ENCODE measurements around the gene PIAS3.

- TF ChIP-seq, protein P1, sequence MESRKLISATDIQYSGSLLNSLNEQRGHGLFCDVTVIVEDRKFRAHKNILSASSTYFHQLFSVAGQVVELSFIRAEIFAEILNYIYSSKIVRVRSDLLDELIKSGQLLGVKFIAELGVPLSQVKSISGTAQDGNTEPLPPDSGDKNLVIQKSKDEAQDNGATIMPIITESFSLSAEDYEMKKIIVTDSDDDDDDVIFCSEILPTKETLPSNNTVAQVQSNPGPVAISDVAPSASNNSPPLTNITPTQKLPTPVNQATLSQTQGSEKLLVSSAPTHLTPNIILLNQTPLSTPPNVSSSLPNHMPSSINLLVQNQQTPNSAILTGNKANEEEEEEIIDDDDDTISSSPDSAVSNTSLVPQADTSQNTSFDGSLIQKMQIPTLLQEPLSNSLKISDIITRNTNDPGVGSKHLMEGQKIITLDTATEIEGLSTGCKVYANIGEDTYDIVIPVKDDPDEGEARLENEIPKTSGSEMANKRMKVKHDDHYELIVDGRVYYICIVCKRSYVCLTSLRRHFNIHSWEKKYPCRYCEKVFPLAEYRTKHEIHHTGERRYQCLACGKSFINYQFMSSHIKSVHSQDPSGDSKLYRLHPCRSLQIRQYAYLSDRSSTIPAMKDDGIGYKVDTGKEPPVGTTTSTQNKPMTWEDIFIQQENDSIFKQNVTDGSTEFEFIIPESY (IDR thresholded peaks at IDR 0.05): no peak
- TF ChIP-seq EGR1 (IDR thresholded peaks at IDR 0.05; ENCODE audit: low read depth in 2 of 2) (no peak), TAF1 (conservative IDR thresholded peaks at IDR 0.05) (no peak), YY1 (IDR thresholded peaks at IDR 0.05) (no peak), RAD21 (IDR thresholded peaks at IDR 0.05) (no peak), FOXA1 (IDR thresholded peaks at IDR 0.05) (no peak), HNF4G (IDR thresholded peaks at IDR 0.05) (no peak), FOXA2 (IDR thresholded peaks at IDR 0.05) (no peak)
- TF ChIP-seq, protein P2, sequence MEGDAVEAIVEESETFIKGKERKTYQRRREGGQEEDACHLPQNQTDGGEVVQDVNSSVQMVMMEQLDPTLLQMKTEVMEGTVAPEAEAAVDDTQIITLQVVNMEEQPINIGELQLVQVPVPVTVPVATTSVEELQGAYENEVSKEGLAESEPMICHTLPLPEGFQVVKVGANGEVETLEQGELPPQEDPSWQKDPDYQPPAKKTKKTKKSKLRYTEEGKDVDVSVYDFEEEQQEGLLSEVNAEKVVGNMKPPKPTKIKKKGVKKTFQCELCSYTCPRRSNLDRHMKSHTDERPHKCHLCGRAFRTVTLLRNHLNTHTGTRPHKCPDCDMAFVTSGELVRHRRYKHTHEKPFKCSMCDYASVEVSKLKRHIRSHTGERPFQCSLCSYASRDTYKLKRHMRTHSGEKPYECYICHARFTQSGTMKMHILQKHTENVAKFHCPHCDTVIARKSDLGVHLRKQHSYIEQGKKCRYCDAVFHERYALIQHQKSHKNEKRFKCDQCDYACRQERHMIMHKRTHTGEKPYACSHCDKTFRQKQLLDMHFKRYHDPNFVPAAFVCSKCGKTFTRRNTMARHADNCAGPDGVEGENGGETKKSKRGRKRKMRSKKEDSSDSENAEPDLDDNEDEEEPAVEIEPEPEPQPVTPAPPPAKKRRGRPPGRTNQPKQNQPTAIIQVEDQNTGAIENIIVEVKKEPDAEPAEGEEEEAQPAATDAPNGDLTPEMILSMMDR (IDR thresholded peaks at IDR 0.05; ENCODE audit: low read depth, low read length, missing input control): no peak
- TF ChIP-seq, protein P3, sequence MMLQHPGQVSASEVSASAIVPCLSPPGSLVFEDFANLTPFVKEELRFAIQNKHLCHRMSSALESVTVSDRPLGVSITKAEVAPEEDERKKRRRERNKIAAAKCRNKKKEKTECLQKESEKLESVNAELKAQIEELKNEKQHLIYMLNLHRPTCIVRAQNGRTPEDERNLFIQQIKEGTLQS (IDR thresholded peaks at IDR 0.05): no peak
- TF ChIP-seq, protein P4, sequence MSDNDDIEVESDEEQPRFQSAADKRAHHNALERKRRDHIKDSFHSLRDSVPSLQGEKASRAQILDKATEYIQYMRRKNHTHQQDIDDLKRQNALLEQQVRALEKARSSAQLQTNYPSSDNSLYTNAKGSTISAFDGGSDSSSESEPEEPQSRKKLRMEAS (IDR thresholded peaks at IDR 0.05): no peak
- TF ChIP-seq, protein P5, sequence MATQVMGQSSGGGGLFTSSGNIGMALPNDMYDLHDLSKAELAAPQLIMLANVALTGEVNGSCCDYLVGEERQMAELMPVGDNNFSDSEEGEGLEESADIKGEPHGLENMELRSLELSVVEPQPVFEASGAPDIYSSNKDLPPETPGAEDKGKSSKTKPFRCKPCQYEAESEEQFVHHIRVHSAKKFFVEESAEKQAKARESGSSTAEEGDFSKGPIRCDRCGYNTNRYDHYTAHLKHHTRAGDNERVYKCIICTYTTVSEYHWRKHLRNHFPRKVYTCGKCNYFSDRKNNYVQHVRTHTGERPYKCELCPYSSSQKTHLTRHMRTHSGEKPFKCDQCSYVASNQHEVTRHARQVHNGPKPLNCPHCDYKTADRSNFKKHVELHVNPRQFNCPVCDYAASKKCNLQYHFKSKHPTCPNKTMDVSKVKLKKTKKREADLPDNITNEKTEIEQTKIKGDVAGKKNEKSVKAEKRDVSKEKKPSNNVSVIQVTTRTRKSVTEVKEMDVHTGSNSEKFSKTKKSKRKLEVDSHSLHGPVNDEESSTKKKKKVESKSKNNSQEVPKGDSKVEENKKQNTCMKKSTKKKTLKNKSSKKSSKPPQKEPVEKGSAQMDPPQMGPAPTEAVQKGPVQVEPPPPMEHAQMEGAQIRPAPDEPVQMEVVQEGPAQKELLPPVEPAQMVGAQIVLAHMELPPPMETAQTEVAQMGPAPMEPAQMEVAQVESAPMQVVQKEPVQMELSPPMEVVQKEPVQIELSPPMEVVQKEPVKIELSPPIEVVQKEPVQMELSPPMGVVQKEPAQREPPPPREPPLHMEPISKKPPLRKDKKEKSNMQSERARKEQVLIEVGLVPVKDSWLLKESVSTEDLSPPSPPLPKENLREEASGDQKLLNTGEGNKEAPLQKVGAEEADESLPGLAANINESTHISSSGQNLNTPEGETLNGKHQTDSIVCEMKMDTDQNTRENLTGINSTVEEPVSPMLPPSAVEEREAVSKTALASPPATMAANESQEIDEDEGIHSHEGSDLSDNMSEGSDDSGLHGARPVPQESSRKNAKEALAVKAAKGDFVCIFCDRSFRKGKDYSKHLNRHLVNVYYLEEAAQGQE (IDR thresholded peaks at IDR 0.05): no peak
Observed at GRCh38 chr1:145849356-145850160, 9.3 kb downstream of the PIAS3 start.
